GM18508 (cell line): ENCODE data around the gene TRIM44.
"Not testable (repeated sequence)": the region's sequence is repeated elsewhere in the genome, so short reads cannot be mapped to it uniquely, and the experiment has no call there.

ENCODE experiments used
- ATAC-seq: cut with Tn5 transposase; IDR thresholded peaks from one replicate; pipeline ENCODE4 v1.9.1; 2021; ENCODE audit warnings: moderate number of reproducible peaks; ENCODE audit not compliant: insufficient read depth, unreplicated experiment

Gene TRIM44

GRCh38 chr11:35632301-35632700, 30.3 kb upstream of the TRIM44 start:
- ATAC-seq: no peak

DNA sequence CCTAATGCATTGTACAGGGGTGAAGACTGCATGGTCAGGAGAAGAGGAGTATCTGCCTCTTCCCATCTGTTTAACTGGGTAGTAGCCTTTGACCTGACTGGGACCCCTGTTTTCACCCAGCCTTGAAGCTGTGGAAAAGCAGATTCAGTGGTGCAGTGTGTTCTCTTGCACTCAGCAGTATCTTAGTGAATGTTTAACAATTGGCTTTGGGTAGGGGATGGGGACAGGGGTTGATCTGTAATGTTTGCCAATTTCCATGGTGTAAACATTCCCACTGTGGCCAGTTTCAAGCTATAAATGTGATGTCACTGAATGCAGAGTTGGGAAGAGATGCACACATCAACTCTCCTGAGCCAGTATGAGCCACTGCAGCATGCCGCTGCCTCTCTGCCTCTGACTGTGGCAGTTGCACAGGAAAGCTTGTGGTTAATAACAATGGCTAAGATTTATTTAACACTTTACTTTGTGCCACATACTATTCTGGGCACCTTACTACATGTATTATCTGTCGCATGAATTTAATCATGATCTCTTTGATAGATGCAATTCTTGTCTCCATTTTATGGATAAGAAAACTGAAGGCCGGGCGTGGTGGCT, 28.6 kb upstream of the TRIM44 start:
- ATAC-seq: no peak

DNA sequence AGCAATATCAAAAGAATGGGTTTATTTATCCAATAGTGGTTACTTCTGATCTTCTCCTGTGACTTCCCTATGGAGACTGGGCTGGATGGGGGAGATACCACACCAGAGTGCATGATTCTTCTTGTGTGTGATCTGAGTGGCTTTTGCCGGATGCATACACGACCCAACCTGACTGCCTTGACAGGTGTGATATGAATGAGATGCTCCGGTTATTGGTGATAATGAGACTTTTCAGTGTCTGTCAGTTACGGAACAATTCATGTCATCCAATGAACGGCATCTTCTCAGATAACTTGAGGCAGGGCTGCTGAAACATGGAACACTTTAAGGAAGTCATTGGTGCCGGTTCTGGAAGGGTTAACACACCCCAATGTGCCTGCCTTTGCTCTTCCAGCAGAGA, 26.6 kb upstream of the TRIM44 start:
- no peak for ATAC-seq

- no peak for ATAC-seq
These were observed 22.9 kb upstream of the TRIM44 start for GRCh38 chr11:35639591-35640179.

GRCh38 chr11:35641171-35641897, 21.2 kb upstream of the TRIM44 start:
- no peak for ATAC-seq

- ATAC-seq: no peak
These were observed 20.6 kb upstream of the TRIM44 start for GRCh38 chr11:35641964-35642363.

GRCh38 chr11:35647421-35648093, 15.0 kb upstream of the TRIM44 start:
- no peak for ATAC-seq

- ATAC-seq: no peak
These were observed 12.6 kb upstream of the TRIM44 start for GRCh38 chr11:35650006-35650405.

DNA sequence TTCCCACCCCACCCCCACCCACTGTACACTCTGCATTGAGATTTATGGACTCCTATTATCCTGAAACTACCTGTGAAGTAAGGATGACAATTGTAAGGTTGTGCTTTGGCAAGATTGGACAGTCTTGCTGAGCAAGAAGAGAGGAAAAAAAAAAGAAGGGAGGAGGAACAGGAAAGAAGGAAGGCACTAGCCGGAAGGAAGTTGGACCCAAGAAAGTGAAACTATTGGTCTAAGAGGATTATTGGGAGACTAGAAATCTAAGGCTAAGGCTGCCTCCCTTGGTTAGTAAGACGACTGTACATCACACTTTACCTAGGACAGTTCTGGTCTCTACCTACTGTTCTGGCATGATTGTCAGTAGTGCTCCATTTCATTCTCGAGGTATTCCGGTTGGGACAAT, 12.1 kb upstream of the TRIM44 start:
- no peak for ATAC-seq

GRCh38 chr11:35651263-35651662, 11.3 kb upstream of the TRIM44 start:
- ATAC-seq: no peak

DNA sequence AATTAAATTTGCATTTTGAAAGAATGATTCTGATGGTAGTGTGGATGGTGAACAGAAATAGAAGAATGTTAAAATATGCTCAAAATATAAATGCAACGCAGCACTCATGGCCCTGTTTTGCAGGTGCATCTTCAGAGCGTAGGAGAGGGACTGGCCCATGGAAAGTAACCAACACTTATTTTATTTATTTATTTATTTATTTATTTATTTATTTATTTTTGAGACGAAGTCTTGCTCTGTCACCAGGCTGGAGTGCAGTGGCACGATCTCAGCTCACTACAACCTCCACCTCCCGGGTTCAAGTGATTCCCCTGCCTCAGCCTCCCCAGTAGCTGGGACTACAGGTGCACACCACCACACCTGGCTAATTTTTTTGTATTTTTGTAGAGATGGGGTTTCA, 9.8 kb upstream of the TRIM44 start:
- ATAC-seq: not testable (repeated sequence)

- no peak for ATAC-seq
These were observed 7.9 kb upstream of the TRIM44 start for GRCh38 chr11:35654711-35655110.

- no peak for ATAC-seq
These were observed 7.3 kb upstream of the TRIM44 start for GRCh38 chr11:35655254-35655653.

- no peak for ATAC-seq
These were observed 6.7 kb upstream of the TRIM44 start for GRCh38 chr11:35655856-35656255.

DNA sequence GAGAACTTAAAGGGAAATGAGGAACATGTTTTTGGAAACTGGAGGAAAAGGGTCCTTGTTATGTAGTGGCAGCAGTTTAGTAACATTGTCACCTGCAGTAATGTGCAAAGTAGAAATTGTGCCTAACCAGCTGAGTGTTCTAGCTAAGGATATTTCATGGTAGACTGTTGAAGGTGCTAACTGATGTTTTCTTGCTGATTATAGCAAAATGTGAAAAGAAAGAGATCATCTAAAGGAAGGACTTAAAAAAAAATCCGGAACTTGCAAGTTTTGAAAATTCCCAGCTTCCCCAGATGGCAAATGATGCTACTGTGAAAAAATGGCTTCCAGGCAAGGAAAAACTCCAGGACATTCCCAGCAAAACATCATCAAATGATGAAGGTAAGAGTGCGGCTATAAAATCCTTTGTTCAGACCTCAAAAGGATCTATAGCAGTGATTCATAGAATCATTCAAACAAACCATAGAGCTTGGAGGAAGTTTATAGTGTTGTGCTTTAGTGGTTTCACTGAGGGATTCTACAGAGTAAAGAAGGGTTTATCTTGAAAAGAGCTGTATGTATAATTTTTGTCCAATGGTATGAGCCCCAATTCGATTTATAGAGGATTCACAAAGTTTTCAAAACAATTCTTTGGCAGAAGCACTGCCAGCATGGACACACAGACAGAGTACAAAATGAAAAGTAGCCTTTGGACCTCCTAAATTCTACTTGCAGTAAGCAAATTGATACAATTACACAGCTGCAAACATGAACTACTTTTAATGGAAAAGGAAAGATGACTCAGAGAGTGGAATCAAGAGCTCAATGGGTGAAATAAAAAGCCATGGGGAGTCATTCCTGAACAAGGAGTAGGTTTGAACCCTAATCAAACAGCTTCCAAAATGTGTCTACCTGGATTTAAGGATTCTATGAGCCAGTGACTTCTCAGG, 4.3 kb upstream of the TRIM44 start:
- ATAC-seq: no peak

DNA sequence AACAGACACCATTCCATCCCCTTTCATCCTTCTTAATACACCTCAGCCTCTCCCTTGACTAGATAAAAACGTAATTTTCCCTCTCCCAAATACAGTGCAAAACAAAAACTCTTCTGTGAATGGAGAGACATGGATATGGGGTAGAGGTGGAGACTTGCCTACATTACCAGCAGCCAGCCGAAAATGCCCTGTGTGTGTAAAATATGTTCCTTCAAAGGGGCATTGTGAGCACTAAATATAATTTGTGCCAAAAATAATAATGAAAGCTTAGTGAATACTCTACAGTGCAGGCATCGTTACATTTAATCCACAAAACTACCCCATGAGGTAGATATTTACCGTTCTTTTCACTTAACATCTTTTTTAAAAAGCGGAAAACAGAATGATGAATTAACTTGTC, 1.0 kb upstream of the TRIM44 start:
- ATAC-seq: no peak

DNA sequence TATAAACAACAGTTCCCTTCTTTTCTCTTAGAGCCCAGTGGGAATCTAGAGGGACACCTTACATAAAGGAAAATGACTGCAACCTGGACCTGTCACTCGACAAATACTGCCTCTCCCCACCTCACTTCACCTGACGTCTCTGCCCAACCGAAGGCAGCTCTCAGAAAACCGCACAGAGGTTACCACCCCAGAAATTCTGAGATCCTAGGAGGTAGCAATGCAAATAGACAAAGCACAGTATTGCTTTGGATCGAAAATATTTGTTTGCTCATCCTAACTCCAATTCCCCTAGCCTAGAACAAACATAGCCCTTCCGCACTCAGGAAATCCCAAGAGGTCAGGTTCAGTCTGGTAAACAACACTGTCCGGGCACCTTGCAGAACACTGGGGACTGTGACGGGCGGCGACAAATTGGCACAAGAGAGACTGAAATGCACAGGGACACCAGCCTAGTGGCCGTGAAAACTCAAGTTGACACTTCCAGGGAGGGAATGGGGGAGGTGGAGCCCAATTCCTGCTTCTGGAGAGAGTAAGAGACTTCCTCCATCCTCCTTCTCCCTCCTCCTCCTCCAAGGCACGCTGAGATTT, 420 bp upstream of the TRIM44 start:
- peak; percentile 38 for ATAC-seq

GRCh38 chr11:35663408-35663702, 780 bp downstream of the TRIM44 start:
- no peak for ATAC-seq

GRCh38 chr11:35664977-35665441, 2.4 kb downstream of the TRIM44 start:
- ATAC-seq: no peak

- ATAC-seq: no peak
These were observed 4.7 kb downstream of the TRIM44 start for GRCh38 chr11:35667257-35667656.
